Loucy (cell line): ENCODE results near the gene STON2.

ENCODE experiments used
- H2AFZ ChIP-seq: fragments of 200-600 bp; sonication (generic); 2 replicates; pipeline ENCODE4 v1.6.0; 2016; ENCODE audit warnings: antibody characterized with exemption, mild to moderate bottlenecking, low read length, moderate library complexity
- H3F3A ChIP-seq: fragments of 200-600 bp; 2 replicates; pipeline ENCODE4 v1.6.0; 2016; ENCODE audit warnings: antibody characterized with exemption, low read depth, mild to moderate bottlenecking
- H3K27me3 ChIP-seq: fragments of 200-600 bp; sonication (generic); 2 replicates; pipeline ENCODE4 v1.6.1; 2014; ENCODE audit warnings: low read length, mild to moderate bottlenecking; ENCODE audit not compliant: insufficient read depth, poor library complexity, severe bottlenecking
- H3K36me3 ChIP-seq: fragments of 200-600 bp; sonication (generic); 2 replicates; pipeline ENCODE4 v1.6.1; 2016; ENCODE audit warnings: low read length; ENCODE audit not compliant: insufficient read depth
- H3K4me1 ChIP-seq: fragments of 200-600 bp; sonication (generic); 2 replicates; pipeline ENCODE4 v1.5.1; 2014; ENCODE audit warnings: low read length, mild to moderate bottlenecking; ENCODE audit not compliant: insufficient read depth, poor library complexity, severe bottlenecking
- H3K4me2 ChIP-seq: fragments of 200-600 bp; sonication (generic); 2 replicates; pipeline ENCODE4 v1.6.0; 2014; ENCODE audit warnings: antibody characterized with exemption, low read length, low read depth, mild to moderate bottlenecking; ENCODE audit not compliant: poor library complexity, severe bottlenecking
- H3K4me3 ChIP-seq: fragments of 200-600 bp; sonication (generic); 2 replicates; pipeline ENCODE4 v1.5.1; 2014; ENCODE audit warnings: low read length, mild to moderate bottlenecking, mixed read lengths; ENCODE audit not compliant: poor library complexity, severe bottlenecking
- H3K79me2 ChIP-seq: fragments of 200-600 bp; sonication (generic); 2 replicates; pipeline ENCODE4 v1.6.1; 2014; ENCODE audit warnings: low read length; ENCODE audit not compliant: insufficient read depth
- H3K9ac ChIP-seq: fragments of 200-600 bp; sonication (generic); 2 replicates; pipeline ENCODE4 v1.6.0; 2014; ENCODE audit warnings: mild to moderate bottlenecking, low read depth, low read length, moderate library complexity; ENCODE audit not compliant: poor library complexity, severe bottlenecking
- H3K9me2 ChIP-seq: fragments of 200-600 bp; sonication (generic); replicated peaks from 2 replicates; pipeline ENCODE4 v1.6.1; 2016; ENCODE audit warnings: low read depth, low read length, mixed read lengths
- H3K9me3 ChIP-seq: fragments of 200-600 bp; sonication (generic); 2 replicates; pipeline ENCODE4 v1.6.1; 2014; ENCODE audit warnings: mild to moderate bottlenecking, antibody characterized with exemption, low read length, low read depth; ENCODE audit not compliant: insufficient read depth
- H4K20me1 ChIP-seq: fragments of 200-600 bp; sonication (generic); 2 replicates; pipeline ENCODE4 v1.6.0; 2014; ENCODE audit warnings: antibody characterized with exemption, low read length, mild to moderate bottlenecking; ENCODE audit not compliant: insufficient read depth, poor library complexity, severe bottlenecking
- EZH2phosphoT487 ChIP-seq: fragments of 200-600 bp; IDR thresholded peaks from 2 replicates; pipeline ENCODE4 v1.6.1; 2018; ENCODE audit warnings: antibody characterized with exemption, mild to moderate bottlenecking, moderate library complexity, borderline replicate concordance
- TF ChIP-seq, protein P1 (sequence below): fragments of 200-600 bp; sonication (generic); conservative IDR thresholded peaks from 2 replicates; pipeline ENCODE4 v1.5.1; 2014; ENCODE audit warnings: mild to moderate bottlenecking, antibody characterized with exemption, low read length

Gene STON2

DNA sequence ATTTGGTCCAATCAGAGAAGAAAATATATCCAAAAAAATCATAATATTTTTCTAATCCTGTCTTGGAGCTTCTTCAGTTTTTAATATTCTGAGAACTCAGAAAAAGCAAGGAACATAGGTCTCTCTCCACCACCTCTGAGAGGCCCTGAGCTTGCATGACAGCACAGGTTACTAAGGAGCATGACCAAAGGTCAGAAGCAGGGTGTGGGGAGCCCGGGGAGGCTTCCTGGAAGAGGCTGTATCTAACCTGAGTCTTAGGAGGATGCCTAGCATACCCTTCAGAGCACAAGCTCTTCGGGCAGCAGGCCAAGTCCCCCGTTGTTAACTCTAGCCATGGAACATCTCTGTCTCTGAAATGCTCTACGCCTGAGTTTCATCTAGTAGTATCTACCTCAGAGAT is 15.7 kb upstream of the STON2 start:
- no peak overlapping the region for H3K9ac ChIP-seq
- no peak overlapping the region for H2AFZ ChIP-seq
- TF ChIP-seq, protein P1, sequence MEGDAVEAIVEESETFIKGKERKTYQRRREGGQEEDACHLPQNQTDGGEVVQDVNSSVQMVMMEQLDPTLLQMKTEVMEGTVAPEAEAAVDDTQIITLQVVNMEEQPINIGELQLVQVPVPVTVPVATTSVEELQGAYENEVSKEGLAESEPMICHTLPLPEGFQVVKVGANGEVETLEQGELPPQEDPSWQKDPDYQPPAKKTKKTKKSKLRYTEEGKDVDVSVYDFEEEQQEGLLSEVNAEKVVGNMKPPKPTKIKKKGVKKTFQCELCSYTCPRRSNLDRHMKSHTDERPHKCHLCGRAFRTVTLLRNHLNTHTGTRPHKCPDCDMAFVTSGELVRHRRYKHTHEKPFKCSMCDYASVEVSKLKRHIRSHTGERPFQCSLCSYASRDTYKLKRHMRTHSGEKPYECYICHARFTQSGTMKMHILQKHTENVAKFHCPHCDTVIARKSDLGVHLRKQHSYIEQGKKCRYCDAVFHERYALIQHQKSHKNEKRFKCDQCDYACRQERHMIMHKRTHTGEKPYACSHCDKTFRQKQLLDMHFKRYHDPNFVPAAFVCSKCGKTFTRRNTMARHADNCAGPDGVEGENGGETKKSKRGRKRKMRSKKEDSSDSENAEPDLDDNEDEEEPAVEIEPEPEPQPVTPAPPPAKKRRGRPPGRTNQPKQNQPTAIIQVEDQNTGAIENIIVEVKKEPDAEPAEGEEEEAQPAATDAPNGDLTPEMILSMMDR: no peak
- TF ChIP-seq EZH2phosphoT487: no peak
- no peaks in the 10 kb centered on the region for H3K4me1 ChIP-seq
- no peaks in the 10 kb centered on the region for H3K79me2 ChIP-seq
- no peak overlapping the region for H3K4me3 ChIP-seq
- H3F3A ChIP-seq: no peaks in the 10 kb centered on the region
- H4K20me1 ChIP-seq: no peaks in the 10 kb centered on the region
- H3K9me3 ChIP-seq: no peaks in the 10 kb centered on the region
- no peaks in the 10 kb centered on the region for H3K36me3 ChIP-seq
- no peak overlapping the region for H3K4me2 ChIP-seq
- no peaks in the 10 kb centered on the region for H3K9me2 ChIP-seq
- H3K27me3 ChIP-seq: no peaks in the 10 kb centered on the region

DNA sequence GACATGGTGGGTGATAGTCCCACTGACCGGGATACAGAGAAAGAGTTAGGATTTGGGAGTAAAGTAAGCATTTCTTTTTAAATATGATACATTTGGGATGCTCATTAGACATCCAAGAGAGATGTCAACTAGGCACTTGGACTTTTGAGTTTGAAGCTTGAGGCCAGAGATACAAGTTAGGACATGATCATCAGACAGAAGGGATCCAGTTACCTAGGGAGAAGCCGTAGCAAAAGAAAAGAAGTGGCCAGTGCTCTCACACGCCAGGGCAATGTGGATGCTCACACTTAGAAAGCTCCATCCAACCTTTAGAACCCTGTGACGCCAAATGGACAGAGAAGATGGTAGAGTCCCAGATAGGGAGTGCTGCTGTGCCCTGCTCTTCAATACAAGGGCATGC is 14.0 kb upstream of the STON2 start:
- Histone ChIP-seq H3K9me2 (no peaks in the 10 kb centered on the region), H3K4me2 (no peak overlapping the region), H3K27me3 (no peaks in the 10 kb centered on the region), H3K4me1 (no peaks in the 10 kb centered on the region), H2AFZ (no peak overlapping the region), H3K79me2 (no peaks in the 10 kb centered on the region), H3K36me3 (no peaks in the 10 kb centered on the region), H3K9me3 (no peaks in the 10 kb centered on the region), H4K20me1 (no peaks in the 10 kb centered on the region), H3K9ac (no peak overlapping the region), H3F3A (no peaks in the 10 kb centered on the region), H3K4me3 (no peak overlapping the region)
- TF ChIP-seq, protein P1: no peak
- TF ChIP-seq EZH2phosphoT487: no peak

DNA sequence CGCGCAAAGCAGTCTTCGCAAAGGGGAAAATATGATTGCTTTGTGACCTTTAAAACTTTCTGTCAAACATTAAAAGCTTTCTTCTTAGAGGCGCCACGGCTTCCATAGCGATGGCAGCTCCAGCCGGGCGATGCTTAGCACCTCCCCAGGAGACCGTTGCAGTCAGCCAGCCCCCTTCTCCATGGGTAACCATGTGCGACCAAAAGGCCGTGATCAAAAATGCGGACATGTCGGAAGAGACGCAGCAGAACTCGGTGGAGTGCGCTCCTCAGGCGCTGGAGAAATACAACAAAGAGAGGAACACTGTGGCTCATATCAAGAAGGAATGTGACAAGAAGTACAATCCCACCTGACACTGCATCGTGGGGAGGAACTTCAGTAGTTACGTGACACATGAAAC is 12.7 kb upstream of the STON2 start:
- no peak overlapping the region for H2AFZ ChIP-seq
- H3K4me3 ChIP-seq: no peak overlapping the region
- H4K20me1 ChIP-seq: no peaks in the 10 kb centered on the region
- TF ChIP-seq, protein P1: no peak
- TF ChIP-seq EZH2phosphoT487: no peak
- H3K4me1 ChIP-seq: no peaks in the 10 kb centered on the region
- H3K9me3 ChIP-seq: no peaks in the 10 kb centered on the region
- no peaks in the 10 kb centered on the region for H3K36me3 ChIP-seq
- H3F3A ChIP-seq: no peaks in the 10 kb centered on the region
- no peaks in the 10 kb centered on the region for H3K79me2 ChIP-seq
- H3K9me2 ChIP-seq: no peaks in the 10 kb centered on the region
- no peak overlapping the region for H3K4me2 ChIP-seq
- H3K9ac ChIP-seq: no peak overlapping the region
- no peaks in the 10 kb centered on the region for H3K27me3 ChIP-seq
